D721Med (cell line): ENCODE results near the gene TNIK.

Experiments
- DNase-seq: peaks from one replicate; pipeline ENCODE4 v3.0.0; 2011; ENCODE audit warnings: low spot score; ENCODE audit not compliant: insufficient read length
- FAIRE-seq: peaks from 2 replicates; lab custom pipeline; 2011; peaks lifted over from hg19 to GRCh38; lab: Jason Lieb, UNC
- TF ChIP-seq, protein P1 (sequence below): IDR thresholded peaks from 2 replicates; pipeline ENCODE4 v1.5.1; 2012; ENCODE audit warnings: mild to moderate bottlenecking, control low read depth; ENCODE audit not compliant: insufficient read depth; ENCODE audit errors: missing control alignments

The TNIK gene

DNA sequence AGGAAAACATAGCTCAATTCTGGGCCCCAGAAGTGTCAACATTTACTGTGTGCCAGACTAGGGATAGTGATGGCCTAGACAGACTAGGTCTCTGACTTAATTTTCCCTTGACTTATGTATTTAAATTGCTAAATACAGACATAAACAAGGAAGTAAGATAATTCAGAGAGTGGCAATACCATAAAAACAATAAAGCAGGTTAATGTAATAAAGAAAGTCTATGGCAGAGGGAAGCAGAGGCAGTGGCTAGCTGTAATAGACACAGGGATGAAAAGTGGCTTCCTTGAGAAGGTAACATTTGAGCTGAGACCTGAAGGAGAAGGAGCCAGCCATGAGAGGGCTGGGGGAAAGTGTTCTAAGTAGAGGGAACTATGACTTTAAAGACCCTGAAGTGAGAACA, 95.7 kb downstream of the TNIK start:
- FAIRE-seq (no peak), DNase-seq (no peak)
- TF ChIP-seq, protein P1, sequence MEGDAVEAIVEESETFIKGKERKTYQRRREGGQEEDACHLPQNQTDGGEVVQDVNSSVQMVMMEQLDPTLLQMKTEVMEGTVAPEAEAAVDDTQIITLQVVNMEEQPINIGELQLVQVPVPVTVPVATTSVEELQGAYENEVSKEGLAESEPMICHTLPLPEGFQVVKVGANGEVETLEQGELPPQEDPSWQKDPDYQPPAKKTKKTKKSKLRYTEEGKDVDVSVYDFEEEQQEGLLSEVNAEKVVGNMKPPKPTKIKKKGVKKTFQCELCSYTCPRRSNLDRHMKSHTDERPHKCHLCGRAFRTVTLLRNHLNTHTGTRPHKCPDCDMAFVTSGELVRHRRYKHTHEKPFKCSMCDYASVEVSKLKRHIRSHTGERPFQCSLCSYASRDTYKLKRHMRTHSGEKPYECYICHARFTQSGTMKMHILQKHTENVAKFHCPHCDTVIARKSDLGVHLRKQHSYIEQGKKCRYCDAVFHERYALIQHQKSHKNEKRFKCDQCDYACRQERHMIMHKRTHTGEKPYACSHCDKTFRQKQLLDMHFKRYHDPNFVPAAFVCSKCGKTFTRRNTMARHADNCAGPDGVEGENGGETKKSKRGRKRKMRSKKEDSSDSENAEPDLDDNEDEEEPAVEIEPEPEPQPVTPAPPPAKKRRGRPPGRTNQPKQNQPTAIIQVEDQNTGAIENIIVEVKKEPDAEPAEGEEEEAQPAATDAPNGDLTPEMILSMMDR, result no peak

DNA sequence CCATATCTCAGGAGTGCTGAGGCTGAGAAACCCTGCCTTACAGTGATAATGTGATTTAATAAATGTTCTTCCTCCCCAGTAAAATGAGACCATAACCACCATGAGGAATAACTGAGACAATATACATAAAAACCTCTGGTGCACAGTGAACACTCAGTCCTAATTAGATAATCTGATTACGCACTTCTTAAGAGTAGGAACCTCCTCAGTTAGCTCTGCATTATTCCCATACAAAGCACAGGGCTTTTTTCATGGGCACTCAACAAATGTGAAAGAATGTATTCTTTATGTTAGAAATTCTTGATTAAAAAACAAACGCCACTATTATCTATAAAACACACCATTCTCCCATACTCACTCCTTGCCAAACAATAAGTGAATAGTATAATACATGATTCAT, 97.0 kb downstream of the TNIK start:
- TF ChIP-seq, protein P1, result no peak
- DNase-seq (peak; percentile 16), FAIRE-seq (peak; percentile 97)

DNA sequence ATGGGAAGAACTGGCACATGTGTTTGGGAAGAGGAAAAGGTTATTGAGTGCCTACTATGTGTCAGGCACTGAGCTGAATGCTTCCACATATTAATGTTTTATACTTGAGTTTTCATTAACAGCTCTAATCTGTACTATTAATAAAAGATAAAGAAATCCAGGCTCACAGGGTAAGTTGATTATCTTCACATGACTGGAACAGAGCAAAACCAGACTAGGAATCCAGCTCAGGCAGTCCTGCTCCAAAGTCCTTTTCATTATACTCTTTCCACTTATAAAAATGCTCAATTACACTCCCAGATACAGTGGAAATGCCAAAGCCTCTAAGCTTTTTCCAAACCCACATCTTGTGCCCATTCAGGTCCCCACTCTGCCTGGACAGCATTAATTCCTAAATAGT, 97.6 kb downstream of the TNIK start:
- FAIRE-seq, result no peak
- DNase-seq, result no peak
- TF ChIP-seq, protein P1, result no peak

DNA sequence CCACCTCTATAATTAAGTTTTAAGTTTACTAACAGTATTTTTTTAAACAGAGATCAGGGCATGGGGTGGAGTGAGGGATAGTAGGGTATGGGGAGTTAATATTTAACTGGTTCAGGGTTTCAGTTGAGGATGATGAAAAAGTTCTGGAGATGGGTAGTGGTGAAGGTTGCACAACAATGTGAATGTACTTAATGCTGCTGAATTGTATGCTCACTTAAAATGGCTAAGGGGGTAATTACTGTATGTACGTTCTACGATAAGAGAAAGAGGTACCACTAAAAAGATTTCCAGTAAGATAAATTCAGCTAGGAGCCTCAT, 101.4 kb downstream of the TNIK start:
- FAIRE-seq (no peak), DNase-seq (no peak)
- TF ChIP-seq, protein P1, result no peak

DNA sequence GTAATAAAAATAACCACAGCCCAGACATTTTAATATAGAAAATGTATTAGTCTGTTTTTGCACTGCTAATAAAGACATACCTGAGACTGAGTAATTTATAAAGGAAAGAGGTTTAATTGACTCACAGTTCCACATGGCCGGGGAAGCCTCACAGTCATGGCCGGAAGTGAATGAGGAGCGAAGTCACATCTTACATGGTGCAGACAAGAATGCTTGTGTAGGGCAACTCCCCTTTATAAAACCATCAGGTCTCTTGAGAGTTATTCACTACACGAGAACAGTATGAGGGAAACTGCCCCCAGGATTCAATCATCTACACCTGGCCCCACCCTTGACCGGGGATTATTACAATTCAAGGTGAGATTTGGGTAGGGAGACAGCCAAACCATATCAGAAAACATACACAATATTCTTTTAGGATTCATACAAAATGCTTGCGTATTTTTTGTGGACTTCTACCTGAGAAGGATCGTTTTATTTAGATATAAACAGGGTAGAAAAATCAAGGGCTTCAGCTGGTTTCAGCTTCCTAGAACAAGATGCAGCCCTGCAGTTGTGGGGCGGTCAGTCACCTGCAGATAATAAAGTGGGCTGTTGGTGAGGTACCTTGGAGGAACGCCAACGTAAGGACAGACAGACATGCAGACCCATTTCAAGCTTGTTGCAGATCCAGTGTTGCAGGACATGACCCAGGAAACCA, 101.9 kb downstream of the TNIK start:
- DNase-seq (no peak), FAIRE-seq (no peak)
- TF ChIP-seq, protein P1, result no peak

DNA sequence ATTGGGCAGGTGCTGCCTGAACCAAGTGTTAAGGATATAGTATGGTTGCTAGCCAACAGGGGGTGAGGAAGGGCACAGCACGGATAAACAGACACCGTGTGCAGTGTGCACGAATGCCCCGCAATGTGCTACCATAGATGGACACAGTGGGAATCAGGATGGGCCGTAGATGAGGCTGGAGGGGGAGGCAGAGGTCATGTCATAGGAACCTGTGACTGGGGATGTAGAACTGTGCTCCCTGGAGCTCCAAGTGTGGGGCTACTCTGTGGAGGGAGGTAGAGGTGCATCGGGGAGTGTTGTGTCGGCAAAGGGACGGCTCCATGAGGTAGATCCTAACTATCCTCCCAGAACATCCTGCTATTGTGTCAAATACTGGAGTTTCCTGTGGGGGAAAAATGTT, 102.5 kb downstream of the TNIK start:
- no peak for DNase-seq
- FAIRE-seq, result no peak
- TF ChIP-seq, protein P1, result no peak

DNA sequence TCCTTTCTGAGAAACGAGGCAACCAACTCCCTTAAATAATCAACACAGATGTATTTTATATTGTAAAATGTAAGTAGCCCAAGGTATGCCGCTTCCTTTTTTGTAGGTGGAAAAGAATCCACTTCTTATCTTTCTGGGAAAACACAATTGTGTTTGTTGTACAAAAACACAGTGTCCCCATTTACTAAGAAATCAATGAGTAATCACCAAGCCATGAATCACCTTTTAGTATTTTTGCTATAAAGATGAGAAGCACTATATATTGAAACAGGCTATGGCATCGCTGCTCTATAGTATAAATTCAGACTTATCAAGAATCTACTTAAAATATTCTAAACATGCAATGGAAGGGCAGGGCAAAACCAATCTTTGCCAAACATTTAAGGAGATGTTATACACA, 104.0 kb downstream of the TNIK start:
- DNase-seq (no peak), FAIRE-seq (no peak)
- TF ChIP-seq, protein P1, result no peak
